Ammon's horn (tissue), 1 donor: ENCODE data around the gene SGCA.
A peak's percentile ranks its signal among the peaks of the same experiment; 100 is the strongest.

Experiments used
- DNase-seq: peaks from one replicate; pipeline ENCODE4 v3.0.0-alpha.2; 2016; ENCODE audit warnings: low spot score

Gene SGCA

GRCh38 chr17:50149417-50150353, 16.1 kb upstream of the SGCA start:
- DNase-seq = no peak

GRCh38 chr17:50150354-50151040, 15.3 kb upstream of the SGCA start, which contains the start of gene PPP1R9B:
Gene PPP1R9B (minus strand): TSS chr17:50150677. CDS start chr17:50150513, 164 bp downstream.
- no peak for DNase-seq

- DNase-seq = peak; percentile 91
These were observed 14.5 kb upstream of the SGCA start for GRCh38 chr17:50151041-50151936.

GRCh38 chr17:50151937-50152547, 13.8 kb upstream of the SGCA start:
- peak; percentile 96 for DNase-seq

- no peak for DNase-seq
These were observed 13.1 kb upstream of the SGCA start for GRCh38 chr17:50152736-50153135.

DNA sequence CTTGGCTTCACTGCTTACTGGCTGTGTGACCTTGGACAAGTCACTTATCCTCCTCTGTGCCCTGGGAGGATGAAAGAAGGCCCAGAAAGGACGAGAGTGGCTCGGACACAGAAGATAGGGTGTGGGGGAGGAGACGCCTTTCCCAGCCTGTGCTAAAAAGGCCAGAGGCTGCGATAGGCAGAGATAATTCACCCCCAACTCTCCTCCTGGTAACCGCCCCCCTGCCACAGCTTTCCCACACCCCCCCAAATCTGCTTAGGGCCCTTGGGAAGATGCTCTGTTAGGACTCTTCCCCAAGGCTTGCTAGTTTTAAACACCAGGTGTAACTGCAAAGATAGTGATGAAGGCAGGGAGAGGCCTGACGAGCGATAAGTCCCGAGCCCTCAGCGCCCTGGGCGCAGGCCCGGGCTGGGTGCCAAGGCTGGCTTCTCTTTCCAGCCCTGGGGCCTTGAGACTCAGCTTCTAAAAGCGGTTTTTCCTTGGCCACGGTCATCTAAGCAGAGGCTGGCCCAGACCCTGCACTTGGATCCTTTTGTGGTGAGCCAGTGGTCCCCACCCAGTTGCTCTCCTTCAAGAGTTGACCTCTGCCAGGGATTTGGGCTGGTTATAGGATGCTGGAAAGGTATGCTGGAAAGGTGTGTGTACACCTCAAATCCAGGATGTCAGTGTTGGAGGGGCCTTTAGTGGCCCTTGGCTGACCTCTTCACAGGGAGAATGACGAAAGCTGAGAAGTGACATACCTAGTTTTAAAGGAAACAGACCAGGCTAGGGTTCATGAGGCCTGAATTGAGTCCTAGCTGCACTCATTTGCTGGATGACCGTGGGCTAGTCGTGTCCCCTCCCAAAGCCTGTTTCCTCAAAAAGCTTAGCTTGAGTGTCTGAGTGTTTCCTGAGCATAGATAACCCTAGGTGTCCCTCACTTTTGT, 11.9 kb upstream of the SGCA start:
- no peak for DNase-seq

DNA sequence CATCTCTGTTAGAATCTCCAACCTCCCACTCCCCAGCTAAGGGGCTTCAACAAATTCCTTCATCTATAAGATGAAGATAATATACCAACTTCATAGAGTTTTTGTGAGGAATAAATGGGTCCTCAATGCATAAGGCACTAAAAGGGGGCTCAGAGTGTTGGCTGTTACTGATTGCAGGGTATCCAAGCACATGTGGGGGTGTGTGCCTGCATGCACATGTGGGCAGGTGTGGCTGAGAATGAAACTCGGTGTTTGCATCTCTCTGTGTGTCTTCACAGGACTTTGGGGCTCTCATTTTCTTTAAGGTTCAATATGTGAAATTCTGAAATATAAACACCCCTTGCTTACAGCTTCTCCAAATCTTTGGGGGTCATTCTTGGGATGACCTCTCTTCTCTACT, 11.2 kb upstream of the SGCA start:
- DNase-seq = no peak

GRCh38 chr17:50155115-50155819, 10.5 kb upstream of the SGCA start:
- DNase-seq = no peak

DNA sequence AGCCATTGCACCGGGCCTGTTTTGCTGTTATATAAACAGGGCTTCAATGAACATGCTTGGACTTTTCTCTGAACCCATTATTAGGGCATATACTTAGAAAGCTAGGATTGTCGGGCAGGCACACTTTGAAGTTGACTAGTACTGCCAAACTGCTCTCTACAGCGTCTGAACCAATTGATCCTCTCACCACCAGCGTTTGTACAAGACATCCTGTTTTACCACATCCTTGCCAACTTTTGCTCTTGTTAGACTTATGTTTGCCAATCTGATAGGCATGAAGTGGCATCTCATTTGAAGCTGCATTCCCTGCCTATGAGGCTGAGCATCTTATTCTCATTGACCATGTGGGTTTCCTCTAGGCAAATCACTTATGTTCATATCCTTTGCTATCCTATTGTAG, 7.9 kb upstream of the SGCA start:
- no peak for DNase-seq

- DNase-seq = peak; percentile 94
These were observed 4.5 kb upstream of the SGCA start for GRCh38 chr17:50161023-50161910.

GRCh38 chr17:50161911-50162288, 3.9 kb upstream of the SGCA start:
- no peak for DNase-seq

GRCh38 chr17:50162466-50163254, 3.1 kb upstream of the SGCA start:
- no peak for DNase-seq

DNA sequence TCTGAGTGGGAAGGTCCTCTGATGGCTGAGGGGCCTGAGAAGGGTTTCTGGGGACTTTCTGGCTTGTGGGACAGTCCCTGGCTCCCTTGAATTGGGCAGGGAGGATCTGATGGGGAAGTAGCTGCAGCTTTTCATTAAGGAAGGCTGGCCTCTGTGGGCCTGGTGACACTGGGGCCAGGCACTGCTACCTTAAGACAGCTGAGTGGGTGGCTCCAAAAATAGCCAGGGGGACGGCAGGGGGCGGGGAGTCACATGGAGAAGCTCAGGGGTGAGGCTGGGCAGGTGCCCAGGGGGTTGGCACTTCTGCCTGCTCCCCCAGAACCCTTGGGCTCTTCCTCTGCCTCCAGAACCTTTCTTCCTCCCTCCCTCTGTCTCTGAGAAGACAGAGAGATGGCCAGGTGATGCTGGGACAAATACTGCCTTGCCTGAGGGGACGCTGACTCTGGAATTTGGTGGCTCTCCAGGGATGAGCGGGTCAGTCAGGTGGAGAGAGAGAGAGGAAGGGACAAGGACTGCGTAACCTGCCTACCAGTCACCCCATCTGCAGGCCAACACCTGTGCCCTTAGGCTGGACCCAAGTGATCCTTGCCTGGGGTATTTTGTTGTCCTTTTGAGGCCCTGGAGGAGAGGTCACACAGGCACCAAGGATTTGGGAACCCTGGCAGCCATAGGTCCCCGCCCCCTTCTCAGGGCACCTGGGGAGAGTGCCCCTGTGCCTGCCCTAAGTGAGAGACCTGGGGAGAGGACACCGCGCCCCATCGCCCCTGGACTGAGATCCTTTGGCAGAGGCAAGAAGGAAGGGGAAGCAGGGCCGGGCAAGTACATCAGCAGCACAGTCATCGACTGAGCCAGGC, 1.7 kb upstream of the SGCA start:
- DNase-seq = no peak

DNA sequence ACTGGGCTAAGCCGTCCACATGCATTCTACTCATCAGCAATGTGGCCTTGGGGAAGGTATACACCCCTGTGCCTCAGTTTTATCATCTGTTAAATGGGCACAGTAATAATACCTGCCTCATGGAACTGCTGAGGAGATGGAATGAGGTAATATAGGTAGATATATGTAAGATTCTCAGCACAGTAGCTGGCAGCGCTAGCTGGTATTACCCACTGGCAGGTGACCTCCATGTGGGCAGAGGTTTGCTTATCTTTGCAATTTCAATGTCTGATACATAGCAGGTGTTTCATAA, 1.2 kb upstream of the SGCA start:
- no peak for DNase-seq

GRCh38 chr17:50165066-50165465, 739 bp upstream of the SGCA start:
- DNase-seq = no peak

DNA sequence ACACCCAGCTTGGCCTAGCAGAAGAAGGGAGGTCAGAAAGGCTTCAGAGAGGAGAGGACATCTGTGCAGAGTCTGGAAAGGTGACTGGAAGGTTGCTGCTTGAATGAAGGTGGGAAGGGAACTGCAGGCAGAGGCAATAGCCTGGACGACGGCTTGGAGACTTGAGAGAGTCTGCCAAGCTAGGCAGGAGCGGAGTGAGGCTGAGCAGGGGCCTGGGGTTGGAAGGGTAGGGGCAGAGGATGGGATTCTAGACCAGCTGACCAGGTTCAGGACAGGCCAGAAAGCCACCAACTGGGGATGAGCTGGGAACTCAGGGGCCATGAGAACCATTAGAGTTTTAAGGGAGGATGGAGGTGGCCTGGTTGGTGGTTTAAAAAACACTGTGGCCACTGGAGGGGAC, 339 bp upstream of the SGCA start:
- DNase-seq = no peak

DNA sequence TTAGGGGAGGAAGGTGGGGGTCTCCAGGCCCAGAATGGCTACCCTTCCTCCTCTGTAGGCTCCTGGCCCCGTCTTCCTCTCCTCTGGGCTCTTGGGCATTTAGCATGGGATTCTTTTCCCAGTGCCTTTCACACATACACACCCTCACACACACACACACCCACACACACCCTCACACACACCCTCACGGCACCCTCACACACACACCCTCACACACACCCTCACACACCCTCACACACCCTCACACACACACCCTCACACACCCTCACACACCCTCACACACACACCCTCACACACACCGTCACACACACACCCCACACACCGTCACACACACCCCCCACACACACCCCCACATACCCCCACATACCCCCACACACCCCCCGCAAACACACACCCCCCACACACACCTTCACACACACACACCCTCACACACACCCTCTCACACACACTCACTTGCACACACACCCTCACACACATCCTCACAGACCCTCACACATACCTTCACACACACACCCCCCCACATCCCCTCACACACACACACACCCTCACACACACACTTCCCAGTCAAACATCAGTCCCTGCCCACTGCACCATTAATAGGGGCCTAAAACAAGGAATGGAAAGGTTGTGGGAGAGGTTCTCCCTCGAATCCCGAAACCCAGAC, 845 bp downstream of the SGCA start:
- no peak for DNase-seq
